NT2/D1 (cell line): Measurements from ENCODE around the gene GGT6.

ENCODE experiments used
- SUZ12 ChIP-seq: IDR thresholded peaks from 2 replicates; pipeline ENCODE4 v1.6.1; 2011; ENCODE audit not compliant: insufficient read length, insufficient read depth; ENCODE audit errors: extremely low read depth
- YY1 ChIP-seq: IDR thresholded peaks from 2 replicates; pipeline ENCODE4 v1.6.1; 2011; ENCODE audit not compliant: insufficient read length, insufficient read depth

GRCh38 chr17:4509401-4509800 lies 51.0 kb downstream of the GGT6 start:
- TF ChIP-seq SUZ12 (no peak), YY1 (no peak)
